GM21717 (cell line): ENCODE results near the gene PHLDA1.
A peak's percentile ranks its signal among the peaks of the same experiment; 100 is the strongest.

Experiments
- ATAC-seq: cut with Tn5 transposase; IDR thresholded peaks from one replicate; pipeline ENCODE4 v1.9.1; 2021; ENCODE audit warnings: mild to moderate bottlenecking, moderate library complexity; ENCODE audit not compliant: unreplicated experiment

PHLDA1 gene

DNA sequence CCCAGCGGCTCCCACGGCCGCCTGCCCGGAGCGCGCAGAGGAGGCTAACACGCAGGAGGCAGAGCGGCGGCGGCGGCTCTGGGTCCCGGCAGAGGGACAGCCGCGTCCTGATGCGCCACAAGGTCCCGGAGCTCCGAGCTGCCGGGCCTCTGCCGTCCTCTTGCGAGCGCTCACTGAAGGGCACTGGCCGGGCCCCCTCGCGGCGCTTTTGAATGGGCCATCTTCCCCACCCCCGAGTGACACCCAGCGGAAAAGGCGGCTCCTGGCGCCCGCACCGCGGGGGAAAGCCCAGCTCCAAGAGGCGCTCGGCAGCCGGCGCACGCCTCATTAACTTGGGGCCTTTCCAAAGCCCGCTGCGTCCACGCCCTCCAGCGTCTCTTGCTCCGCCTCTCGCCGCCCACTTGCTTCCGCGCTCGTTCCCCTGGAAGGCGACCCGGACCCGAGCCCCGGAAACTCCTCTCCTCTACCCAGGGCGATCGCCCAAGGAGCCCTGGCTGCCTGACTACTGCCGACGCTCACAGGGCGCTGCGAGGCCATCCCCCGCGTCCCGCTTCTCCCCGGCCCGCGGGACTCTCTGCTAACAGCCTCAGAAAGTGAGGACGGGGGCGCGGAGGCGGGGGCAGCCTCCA lies at the start of gene PHLDA1:
PHLDA1 (minus strand) TSS at position 363 of the 629 bp plus-strand sequence.
- ATAC-seq: peak; percentile 84

DNA sequence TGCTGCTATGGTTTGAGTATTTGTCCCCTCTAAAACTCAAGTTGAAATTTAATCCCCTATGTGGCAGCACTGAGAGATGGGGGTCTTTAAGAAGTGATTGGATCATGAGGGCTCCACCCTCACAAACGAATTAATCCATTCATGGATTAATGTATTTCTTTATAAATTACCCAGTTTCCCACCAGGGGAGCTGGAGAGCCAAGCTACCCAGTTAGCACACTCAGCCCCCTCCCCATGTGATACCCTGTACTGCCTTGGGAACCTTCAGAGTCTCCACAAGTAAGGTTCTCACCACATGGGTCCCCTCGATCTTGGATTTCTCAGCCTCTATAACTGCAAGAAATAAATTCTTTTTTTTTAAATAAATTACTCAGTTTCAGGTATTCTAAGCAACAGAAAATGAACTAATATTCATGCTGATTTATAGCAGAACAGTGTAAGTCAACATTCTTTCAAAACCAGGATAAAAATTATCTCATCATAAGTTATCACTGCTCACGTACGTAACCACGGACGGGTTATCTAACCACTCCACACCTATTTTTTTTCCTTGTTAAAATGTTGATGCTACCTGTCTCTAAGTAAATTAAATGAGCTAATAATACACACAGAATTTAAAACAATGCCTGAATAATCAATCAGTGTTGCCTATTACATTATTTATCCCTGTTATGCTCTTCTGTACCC lies 49.3 kb upstream of the PHLDA1 start:
- ATAC-seq: no peak

GRCh38 chr12:76080017-76080728 lies 48.6 kb upstream of the PHLDA1 start:
- ATAC-seq: no peak

GRCh38 chr12:76078748-76079147 lies 47.2 kb upstream of the PHLDA1 start:
- no peak for ATAC-seq

GRCh38 chr12:76075448-76075847 lies 43.9 kb upstream of the PHLDA1 start:
- no peak for ATAC-seq

DNA sequence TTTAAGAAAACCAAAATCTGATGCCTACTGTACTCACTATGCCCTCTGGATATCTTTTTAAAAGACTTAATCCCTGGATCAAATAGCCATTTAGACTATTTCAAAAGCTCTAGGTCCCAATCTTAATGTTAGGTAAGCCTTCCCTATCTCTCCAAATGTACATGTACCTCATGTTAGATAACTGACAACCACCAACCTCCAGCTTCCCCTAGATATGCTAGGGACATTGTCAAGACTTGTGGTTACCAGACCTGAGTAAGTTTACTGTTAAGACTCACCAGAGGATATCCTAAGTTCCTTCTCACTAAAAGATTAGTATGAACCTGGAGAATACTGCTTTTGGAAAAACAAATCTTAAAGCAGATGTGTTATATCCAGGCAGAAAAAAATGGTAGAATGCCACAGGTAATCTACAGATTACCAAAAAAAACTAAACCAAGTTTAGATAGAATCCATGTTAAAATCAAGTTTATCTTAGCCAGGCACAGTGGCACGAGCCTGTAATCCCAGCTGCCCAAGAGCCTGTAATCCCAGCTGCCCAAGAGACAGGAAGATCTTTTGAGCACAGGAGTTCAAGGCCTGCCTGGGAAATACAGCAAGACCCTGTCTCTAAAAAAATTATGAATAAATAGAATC lies 43.2 kb upstream of the PHLDA1 start:
- ATAC-seq: no peak

- no peak for ATAC-seq
Measured at GRCh38 chr12:76073561-76073960, 42.0 kb upstream of the PHLDA1 start.

DNA sequence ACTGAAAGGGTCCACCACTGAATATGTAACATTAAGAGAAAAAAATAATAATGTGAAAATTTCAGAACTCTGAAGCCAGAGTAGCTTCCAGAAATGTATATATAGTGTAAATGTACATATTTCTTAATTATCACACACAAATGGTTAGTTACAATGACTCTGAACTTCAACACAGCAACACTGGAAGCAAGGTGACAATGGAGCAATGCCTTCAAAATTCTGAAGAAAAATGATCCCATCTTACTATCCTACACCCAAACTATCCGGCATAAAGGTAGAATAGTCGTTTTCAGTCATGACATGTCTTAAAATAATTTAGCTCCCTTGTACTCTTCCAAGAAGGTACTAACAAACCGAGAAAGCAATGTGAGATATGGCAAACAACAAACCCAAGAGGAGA lies 41.0 kb upstream of the PHLDA1 start:
- no peak for ATAC-seq

- no peak for ATAC-seq
Measured at GRCh38 chr12:76069339-76069738, 37.8 kb upstream of the PHLDA1 start.

GRCh38 chr12:76065917-76066316 lies 34.3 kb upstream of the PHLDA1 start:
- ATAC-seq: no peak

DNA sequence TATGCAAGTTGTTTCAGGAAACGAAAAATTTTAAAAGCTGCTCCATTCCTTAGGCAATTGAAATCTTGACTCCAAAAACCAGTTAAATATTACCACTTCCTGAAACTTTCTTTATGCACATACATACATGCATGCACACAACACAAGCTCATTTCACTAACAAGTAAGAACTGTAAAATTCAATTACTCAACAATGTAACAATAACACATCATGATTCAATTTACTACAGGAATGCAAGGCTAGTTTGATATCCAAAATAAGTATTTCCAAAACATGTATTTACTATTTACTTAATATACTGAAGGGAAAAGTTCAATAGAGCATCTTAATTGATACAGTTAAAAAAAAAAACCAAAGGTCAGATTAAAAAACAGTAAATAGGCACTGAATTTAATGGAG lies 33.3 kb upstream of the PHLDA1 start:
- ATAC-seq: no peak

- ATAC-seq: no peak
Measured at GRCh38 chr12:76060111-76060510, 28.5 kb upstream of the PHLDA1 start.

GRCh38 chr12:76057326-76057725 lies 25.8 kb upstream of the PHLDA1 start:
- no peak for ATAC-seq

GRCh38 chr12:76055393-76055792 lies 23.8 kb upstream of the PHLDA1 start:
- ATAC-seq: no peak

DNA sequence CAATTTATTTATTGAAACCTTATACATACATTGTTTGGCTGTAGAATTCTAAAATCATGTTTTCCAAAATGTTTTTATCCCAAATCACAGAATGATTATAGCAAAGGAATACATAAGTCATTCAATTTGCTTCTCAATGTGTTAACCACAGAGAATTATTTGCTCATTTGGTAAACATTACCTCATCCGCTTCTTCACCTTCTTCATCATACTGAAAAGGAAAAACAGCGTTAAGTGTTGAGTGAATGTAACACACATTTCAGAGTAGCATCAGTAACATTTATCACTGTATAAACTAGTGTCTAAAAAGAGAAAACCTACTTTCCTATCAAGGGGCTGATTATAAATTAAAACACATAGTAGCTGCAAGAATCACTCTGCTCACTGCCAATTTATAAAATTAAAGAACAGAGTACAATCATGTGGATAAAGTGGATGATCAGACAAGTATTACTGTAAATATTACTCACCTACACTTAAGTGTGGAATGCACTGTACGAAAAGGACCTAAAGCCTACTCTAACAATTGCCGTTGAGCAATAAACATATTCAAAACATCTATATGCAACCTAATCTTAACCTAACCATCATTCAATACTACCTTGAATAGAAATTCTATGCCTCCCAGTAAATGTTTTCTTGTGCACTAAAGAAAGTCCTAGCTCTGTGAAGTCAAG lies 18.1 kb upstream of the PHLDA1 start:
- no peak for ATAC-seq

DNA sequence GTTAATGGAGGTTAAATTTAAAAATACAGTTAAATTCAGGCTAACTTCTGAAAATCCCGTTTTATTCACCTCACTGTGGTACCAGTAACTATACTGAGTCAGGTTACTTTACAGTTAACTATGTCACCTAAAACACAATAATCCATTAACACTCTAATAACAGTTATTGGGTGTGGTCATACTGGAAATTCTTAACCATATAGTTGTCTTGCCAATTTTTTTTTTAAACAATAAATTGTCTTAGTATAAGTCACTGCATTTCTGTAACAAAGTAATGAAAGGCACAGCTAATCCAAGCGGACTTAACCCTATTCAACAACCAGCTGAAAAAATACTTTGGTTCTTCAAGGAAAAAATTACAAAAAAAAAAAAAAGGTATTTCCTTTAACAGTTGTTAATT lies 16.2 kb upstream of the PHLDA1 start:
- ATAC-seq: no peak

GRCh38 chr12:76047060-76047459 lies 15.5 kb upstream of the PHLDA1 start:
- no peak for ATAC-seq

DNA sequence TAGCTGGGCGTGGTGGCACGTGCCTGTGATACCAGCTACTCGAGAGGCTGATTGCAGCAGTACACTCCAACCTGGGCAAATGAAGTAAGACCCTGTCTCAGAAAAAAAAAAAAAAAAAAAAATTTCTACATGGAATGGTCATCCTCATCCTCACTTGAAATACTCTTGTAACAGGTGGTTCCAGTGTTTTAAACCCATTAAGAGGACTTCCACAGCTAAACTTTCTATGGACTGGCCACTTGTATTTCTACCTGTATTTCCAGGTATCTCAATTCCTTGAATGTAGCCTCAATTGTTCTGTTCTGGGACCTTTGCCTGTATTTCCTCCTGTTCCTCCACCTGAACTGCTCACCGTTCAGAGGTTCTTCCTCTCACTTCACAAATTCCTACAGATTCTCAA lies 11.8 kb upstream of the PHLDA1 start:
- ATAC-seq: no peak

GRCh38 chr12:76042147-76042546 lies 10.6 kb upstream of the PHLDA1 start:
- no peak for ATAC-seq

- ATAC-seq: no peak
Measured at GRCh38 chr12:76041406-76041805, 9.8 kb upstream of the PHLDA1 start.

- ATAC-seq: no peak
Measured at GRCh38 chr12:76040461-76040860, 8.9 kb upstream of the PHLDA1 start.
